Amniotic stem cell (primary cell): ENCODE data around the gene JCHAIN.

ENCODE experiments used
- DNase-seq: peaks from one replicate; lab custom pipeline; 2025; lab: John Stamatoyannopoulos, UW

JCHAIN gene

GRCh38 chr4:70637239-70637913 is 28.9 kb downstream of the JCHAIN start:
- DNase-seq: no peak

- no peak for DNase-seq
Measured at GRCh38 chr4:70634482-70634881, 31.8 kb downstream of the JCHAIN start.

GRCh38 chr4:70632028-70632427 is 34.3 kb downstream of the JCHAIN start:
- DNase-seq: no peak

GRCh38 chr4:70630162-70630561 is 36.1 kb downstream of the JCHAIN start:
- DNase-seq: no peak

GRCh38 chr4:70629469-70630090 is 36.7 kb downstream of the JCHAIN start:
- no peak for DNase-seq

- DNase-seq: no peak
Measured at GRCh38 chr4:70628444-70628843, 37.9 kb downstream of the JCHAIN start, which contains the start of gene ENAM. Gene ENAM, plus strand, starts transcription at chr4:70628744. Its CDS starts 757 bp downstream, at chr4:70629501.

- no peak for DNase-seq
Measured at GRCh38 chr4:70627620-70628019, 38.7 kb downstream of the JCHAIN start.

- DNase-seq: no peak
Measured at GRCh38 chr4:70624226-70624793, 42.0 kb downstream of the JCHAIN start.

- DNase-seq: no peak
Measured at GRCh38 chr4:70623323-70623722, 43.0 kb downstream of the JCHAIN start.

GRCh38 chr4:70619778-70620177 is 46.5 kb downstream of the JCHAIN start:
- no peak for DNase-seq

GRCh38 chr4:70619288-70619687 is 47.0 kb downstream of the JCHAIN start:
- no peak for DNase-seq

- no peak for DNase-seq
Measured at GRCh38 chr4:70614184-70614555, 52.1 kb downstream of the JCHAIN start.

GRCh38 chr4:70613306-70614183 is 52.8 kb downstream of the JCHAIN start:
- no peak for DNase-seq

GRCh38 chr4:70608324-70608723 is 58.0 kb downstream of the JCHAIN start:
- DNase-seq: no peak

GRCh38 chr4:70607334-70607853 is 58.9 kb downstream of the JCHAIN start:
- no peak for DNase-seq

- no peak for DNase-seq
Measured at GRCh38 chr4:70606459-70606858, 59.8 kb downstream of the JCHAIN start.
